ENCODE results near the gene EFHC2.

EFHC2 gene, protein sequence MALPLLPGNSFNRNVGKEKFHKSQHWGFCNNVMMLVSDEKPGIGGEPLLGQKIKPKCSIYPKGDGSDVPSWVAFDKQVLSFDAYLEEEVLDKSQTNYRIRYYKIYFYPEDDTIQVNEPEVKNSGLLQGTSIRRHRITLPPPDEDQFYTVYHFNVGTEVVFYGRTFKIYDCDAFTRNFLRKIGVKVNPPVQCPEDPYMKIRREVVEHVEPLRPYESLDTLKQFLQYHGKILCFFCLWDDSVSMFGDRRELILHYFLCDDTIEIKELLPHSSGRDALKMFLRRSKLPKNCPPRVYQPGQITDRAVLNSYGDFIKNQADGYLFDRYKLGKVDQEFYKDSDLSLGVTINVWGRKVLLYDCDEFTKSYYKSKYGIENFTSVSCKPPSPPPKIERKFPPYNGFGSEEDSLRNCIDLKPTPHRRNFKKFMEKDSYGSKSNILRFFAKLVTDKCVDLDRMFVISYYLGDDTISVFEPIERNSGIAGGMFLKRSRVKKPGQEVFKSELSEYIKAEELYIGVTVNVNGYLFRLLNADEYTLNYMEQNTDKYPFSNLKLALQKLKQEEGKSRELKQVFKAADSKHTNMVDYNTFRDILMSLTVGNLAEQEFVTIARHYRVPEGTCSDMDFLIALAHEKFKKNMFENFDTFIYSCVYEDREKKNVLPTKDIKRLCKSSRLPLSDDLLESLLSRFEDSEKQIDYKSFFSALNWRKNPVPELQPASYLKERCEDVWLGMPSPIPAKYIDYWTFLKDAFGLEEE

DNA sequence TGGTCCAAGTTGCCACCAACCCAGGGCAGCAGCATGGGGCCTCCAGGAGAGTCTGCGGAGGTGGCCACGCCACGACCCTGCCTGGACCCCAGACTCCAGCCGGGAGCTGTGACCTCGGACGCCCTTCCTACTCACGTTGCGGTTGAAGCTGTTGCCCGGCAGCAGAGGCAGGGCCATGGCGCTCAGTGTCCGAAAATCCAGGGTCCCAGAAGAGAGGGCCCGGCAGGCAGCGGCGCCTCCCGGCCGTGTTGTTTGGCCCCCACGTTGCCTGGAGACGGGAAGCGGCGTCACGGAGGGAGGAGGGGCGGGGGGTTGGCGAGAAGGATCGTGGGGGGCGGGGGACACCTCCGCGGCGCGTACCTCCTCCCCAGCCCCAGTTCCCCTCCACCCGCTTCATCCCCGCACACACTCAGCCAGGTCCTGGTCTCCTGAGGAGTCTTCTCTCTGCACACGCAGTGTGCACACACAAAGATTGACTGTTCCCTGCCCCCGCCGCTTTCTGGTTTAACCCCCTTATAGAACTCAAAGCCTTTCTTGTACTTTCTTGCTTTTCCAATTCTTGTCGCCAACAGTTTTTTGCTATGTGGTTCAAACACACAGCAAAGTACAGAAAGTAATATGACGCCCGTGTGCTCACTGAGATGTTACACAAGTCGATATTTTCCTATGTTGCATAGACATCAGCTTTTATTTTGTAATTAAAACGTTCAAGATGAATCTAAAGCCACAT is at the start of gene EFHC2:
TSS of gene EFHC2 (minus strand) at position 261 of the 730 bp plus-strand sequence. CDS start at position 177, 84 bp downstream.
- no peak for DNase-seq

DNA sequence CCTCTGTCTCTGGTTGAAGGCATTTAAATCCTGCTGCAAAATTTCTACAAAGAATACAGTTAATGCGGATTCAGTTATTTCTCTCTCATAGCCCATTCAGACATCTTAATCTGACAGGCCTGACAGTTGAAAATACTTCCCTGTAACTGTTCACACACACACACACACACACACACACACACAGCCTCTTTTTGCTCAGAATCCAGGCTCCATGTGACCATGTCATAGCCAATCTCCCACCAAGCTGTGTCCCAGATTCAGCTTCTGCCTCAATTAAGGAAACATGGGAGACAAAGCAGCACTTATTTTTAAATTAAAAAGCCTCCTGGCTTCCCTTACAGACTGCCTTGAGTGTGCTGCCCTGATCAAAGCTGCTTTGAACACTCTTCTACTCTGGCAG is 49.3 kb upstream of the EFHC2 start:
- DNase-seq: no peak

DNA sequence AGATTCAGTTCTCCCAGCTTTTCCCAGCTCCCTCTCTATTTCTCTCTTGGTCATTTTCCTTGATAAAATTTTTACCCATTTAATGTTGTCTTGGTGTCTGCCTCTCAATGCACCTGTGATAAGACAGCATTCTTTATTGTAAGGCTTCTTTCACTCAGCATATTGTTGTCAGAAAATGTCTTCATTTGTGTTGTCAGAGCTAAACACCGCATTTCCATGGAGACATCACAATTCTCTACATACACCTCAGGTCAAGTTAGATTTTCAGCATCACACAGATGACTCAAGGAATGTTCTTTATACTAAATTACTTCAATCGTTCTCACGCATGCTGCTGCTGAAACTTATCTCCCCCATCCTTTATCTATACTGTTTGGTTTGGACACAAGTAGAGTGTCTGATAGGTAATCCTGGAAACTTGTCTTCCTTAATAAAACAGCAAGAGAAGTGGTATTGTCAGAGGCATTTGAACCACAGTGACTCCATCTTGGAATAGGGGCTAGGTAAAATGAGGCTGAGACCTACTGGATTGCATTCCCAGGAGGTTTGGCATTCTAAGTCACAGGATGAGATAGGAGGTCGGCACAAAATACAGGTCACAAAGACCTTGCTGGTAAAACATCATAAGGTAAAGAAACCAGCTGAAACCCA is 41.3 kb upstream of the EFHC2 start:
- DNase-seq: no peak

DNA sequence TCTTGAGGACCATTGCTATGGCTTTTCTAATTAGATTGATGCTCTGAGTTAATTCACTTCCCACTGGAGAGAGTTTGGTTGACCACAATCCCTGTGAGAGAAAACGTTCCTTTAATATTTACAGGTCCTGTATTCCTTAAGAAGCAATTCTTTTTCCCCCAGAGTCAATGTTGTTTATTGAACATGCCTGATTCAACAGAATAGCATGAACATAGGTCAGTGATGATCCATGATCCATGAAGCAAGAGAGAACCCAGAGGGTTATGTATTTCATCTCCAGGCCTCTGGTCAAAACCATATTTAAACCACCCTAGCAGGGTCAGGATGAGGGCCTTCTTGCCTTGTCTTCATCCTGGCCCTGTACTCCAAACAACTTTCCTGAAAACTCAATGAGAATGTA is 39.4 kb upstream of the EFHC2 start:
- no peak for DNase-seq

DNA sequence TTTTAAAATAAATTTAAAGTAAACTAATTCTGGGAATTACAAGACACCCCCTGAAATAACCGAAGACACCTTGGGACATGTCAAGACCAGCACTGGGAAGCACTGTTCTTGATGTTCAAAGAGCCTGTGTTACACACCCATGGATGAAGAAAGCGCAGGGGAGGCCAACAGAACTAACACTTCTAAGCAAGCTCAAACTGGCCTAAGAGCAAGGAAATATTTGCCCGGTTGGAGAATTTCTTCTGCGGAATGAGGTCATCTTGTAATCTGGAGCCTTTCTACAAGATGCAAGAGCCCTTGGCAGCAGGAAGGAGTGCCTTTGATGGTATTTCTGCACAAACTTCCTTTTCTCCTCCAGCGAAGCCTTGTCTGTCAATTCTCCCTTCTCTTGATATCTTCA is 9.3 kb upstream of the EFHC2 start:
- no peak for DNase-seq

DNA sequence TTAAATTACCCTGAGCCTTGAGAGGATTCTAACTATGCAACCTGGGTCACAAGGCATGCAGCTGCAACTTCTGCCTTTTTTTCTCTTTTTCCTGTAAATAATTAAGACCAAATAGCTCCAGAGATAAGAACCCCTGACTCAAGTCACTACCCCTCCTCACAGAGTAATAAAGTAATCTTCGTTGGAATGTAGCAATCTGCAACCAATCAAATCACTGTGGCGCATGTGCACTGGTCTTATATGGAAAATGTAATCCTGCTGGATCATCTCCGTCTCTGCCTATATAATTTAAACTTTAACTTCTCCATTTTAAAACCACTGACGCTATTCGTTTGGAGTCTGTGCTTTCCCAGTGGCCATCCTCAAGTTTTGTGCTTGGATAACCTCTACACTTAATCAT is 6.1 kb upstream of the EFHC2 start:
- no peak for DNase-seq

DNA sequence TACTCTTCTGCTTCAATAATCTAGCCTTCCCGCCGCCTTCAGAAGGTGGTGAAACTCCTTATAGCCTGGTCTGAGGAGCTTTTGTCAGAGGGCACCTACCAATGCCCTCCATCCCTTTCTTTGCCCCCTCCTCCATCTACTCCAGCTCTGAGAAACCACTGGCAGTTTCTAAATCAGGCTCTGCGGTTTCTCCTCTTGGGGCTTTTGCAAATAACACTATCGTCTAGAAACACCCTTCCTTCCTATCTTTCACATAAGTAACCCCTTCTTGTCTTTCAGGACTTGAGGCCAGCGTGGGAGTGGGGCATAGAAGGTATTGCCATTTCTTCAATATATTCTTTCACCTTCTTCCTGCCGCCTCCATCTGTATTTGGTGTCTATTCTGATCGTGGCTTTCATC is 1.2 kb upstream of the EFHC2 start:
- no peak for DNase-seq

DNA sequence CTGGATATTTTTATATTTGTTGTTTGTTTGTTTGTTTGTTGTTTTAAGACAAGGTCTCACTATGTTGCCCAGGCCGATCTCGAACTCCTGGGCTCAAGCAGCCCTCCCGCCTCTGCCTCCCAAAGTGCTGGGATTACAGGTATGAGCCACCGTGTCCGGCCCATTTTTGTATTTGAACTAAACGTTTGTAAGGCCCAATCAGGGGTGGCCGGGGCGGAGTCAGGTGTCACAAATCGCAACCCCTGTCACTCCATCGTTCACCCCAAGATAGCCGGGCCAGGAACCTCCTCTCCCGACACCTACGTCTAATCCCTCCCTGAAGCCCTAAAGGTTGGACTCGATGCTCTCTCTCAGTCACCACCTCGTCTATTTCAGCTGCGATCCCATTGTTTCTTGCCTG is 722 bp upstream of the EFHC2 start:
- DNase-seq: no peak

- no peak for DNase-seq
These were observed 606 bp downstream of the EFHC2 start for GRCh38 chrX:44342866-44343265.

- no peak for DNase-seq
These were observed 5.1 kb downstream of the EFHC2 start for GRCh38 chrX:44338361-44338760.

GRCh38 chrX:44332437-44332836 is 11.0 kb downstream of the EFHC2 start:
- DNase-seq: no peak

GRCh38 chrX:44330227-44330626 is 13.2 kb downstream of the EFHC2 start:
- no peak for DNase-seq

GRCh38 chrX:44319550-44319949 is 23.9 kb downstream of the EFHC2 start:
- DNase-seq: no peak

- no peak for DNase-seq
These were observed 26.3 kb downstream of the EFHC2 start for GRCh38 chrX:44317181-44317580.

- DNase-seq: no peak
These were observed 28.7 kb downstream of the EFHC2 start for GRCh38 chrX:44314808-44315207.

DNA sequence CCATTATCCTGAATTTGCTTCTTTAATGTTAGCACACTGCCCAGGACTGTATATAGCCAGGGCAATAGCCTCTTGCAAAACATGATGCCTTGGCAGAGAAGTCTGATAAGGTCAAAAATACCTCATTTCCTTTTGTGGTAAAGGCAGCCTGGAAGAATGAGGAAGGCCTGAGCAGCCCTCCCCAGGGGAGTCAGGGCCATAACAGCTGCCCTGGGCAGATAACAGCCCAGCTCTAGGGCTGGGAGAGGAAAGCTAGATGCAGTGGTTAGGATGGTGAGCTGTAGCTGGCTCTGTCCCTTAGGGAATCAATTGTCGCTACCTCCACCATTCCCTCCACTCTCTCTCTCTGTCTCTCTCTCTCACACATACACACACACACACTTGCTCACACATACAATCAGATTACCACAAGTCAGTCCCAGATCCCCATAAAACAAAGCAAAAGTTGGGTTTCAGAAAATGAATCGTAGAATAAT is 29.2 kb downstream of the EFHC2 start:
- no peak for DNase-seq

- DNase-seq: no peak
These were observed 31.1 kb downstream of the EFHC2 start for GRCh38 chrX:44312421-44312820.

DNA sequence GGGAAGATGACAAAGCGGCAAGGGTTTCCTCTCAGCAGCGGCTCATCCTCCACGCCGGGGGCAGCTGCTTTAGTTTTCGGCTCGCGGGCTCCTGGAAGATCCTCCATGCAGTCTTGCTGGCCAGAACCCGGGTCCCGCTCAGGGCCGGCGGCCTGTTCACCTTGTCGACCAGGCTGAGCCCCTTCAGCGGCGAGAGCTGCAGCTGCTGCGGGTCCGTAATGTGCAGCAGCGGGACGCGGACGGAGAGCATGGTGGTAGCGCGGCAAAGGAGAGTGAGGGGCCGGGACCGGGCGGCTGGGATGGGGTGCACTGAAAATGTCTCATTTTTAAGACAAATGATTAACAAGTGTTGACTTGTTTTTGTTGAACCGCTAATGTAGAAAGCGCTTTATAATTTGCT is 33.2 kb downstream of the EFHC2 start:
- DNase-seq: no peak

GRCh38 chrX:44308869-44309268 is 34.6 kb downstream of the EFHC2 start:
- DNase-seq: peak; percentile 9

- DNase-seq: no peak
These were observed 37.1 kb downstream of the EFHC2 start for GRCh38 chrX:44306356-44306755.

DNA sequence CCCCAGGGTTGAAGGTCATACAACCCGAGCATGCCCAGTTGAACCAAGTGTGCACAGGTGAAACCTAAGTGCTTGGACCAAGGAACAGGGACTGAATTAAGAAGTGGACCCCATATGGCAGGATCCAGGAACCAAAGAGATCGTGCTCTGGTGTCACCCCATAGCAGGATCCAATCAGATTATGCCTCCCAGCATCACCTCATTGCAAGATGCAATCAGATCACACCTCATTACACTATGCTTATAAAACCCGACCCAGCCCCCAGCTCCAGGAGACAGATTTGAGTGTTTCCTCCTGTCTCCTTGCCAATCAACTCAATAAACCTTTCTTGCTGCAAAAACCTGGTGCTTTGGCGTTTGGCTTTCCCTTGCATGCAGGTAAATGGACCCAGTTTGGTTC is 37.6 kb downstream of the EFHC2 start:
- DNase-seq: no peak

DNA sequence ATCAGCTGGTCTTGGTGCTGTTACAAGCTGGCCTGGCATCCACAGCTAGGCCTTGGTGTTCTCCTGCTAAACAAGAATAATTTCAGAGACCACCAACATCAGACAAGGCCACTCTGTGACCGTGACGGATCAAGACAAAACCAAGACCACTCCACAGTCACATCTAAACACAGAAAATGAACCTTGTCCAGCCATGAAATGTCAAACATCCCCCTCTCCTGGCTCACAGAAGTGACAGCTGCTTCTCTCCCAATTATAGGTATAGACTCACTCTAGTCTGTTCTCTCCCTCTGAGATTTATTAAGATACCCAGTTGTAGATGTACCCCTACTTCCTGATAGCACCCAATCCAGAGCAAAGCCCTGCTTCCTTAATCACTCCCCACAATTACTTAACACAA is 40.4 kb downstream of the EFHC2 start:
- no peak for DNase-seq

- no peak for DNase-seq
These were observed 44.3 kb downstream of the EFHC2 start for GRCh38 chrX:44299177-44299576.

Data from NCI-H774 (cell line).